GM12865 (cell line): ENCODE measurements around the gene PKP4.

Experiments
- DNase-seq: peaks from one replicate; pipeline ENCODE4 v3.0.0; 2010; ENCODE audit warnings: low read depth
- H3K4me3 ChIP-seq: 2 replicates; pipeline ENCODE4 v1.5.1; 2011; ENCODE audit warnings: mild to moderate bottlenecking, low read depth, low read length, control low read depth
- CTCF ChIP-seq: IDR thresholded peaks from 2 replicates; pipeline ENCODE4 v1.5.1; 2011; ENCODE audit warnings: low read length, control low read depth, low read depth, inconsistent platforms; ENCODE audit not compliant: insufficient read depth; ENCODE audit errors: missing control alignments

Gene PKP4

GRCh38 chr2:158491072-158491471 is 34.3 kb downstream of the PKP4 start:
- no peak overlapping the region for H3K4me3 ChIP-seq
- no peak for TF ChIP-seq CTCF
- no peak for DNase-seq

- no peak for TF ChIP-seq CTCF
- no peak for DNase-seq
Measured at GRCh38 chr2:158493458-158493857, 36.7 kb downstream of the PKP4 start.

GRCh38 chr2:158495175-158495574 is 38.4 kb downstream of the PKP4 start:
- DNase-seq = no peak
- TF ChIP-seq CTCF = no peak
- H3K4me3 ChIP-seq = no peak overlapping the region

More at GRCh38 chr2:158493458-158493857, 36.7 kb downstream of the PKP4 start:
- no peak overlapping the region for H3K4me3 ChIP-seq

GRCh38 chr2:158496986-158497385 is 40.2 kb downstream of the PKP4 start:
- no peak for TF ChIP-seq CTCF
- no peak overlapping the region for H3K4me3 ChIP-seq

GRCh38 chr2:158497486-158497885 is 40.7 kb downstream of the PKP4 start:
- TF ChIP-seq CTCF = no peak
- DNase-seq = no peak
- H3K4me3 ChIP-seq = no peak overlapping the region

More at GRCh38 chr2:158496986-158497385, 40.2 kb downstream of the PKP4 start:
- no peak for DNase-seq

GRCh38 chr2:158498043-158498748 is 41.4 kb downstream of the PKP4 start:
- no peak for TF ChIP-seq CTCF
- DNase-seq = no peak
- H3K4me3 ChIP-seq = no peak overlapping the region

GRCh38 chr2:158498749-158499136 is 42.0 kb downstream of the PKP4 start:
- no peak for TF ChIP-seq CTCF
- H3K4me3 ChIP-seq = no peak overlapping the region
- no peak for DNase-seq
